Measurements from ENCODE around the gene SCARF1.

The SCARF1 gene

DNA sequence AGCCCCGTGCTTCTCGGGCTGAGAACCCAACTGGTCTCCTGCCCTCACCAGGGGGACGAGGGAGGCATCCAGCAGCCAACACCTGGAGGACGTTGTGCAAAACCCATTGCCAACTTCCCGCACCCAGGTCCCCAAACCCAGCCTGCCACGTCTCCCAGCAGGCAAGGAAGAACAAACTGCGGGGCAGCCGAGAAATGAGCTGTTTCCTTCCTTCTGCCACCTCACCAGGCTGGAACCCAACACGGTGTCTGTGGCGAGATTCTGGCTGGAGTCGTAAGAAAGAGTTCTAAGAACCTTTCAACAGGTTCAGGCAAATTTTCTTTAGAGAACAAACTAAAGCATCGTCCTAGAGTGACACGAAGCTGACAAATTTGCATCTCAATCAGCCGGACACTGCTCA lies 20.5 kb downstream of the SCARF1 start:
- no peak for TF ChIP-seq ZFX (IDR thresholded peaks at IDR 0.05)
- TF ChIP-seq, protein P1, sequence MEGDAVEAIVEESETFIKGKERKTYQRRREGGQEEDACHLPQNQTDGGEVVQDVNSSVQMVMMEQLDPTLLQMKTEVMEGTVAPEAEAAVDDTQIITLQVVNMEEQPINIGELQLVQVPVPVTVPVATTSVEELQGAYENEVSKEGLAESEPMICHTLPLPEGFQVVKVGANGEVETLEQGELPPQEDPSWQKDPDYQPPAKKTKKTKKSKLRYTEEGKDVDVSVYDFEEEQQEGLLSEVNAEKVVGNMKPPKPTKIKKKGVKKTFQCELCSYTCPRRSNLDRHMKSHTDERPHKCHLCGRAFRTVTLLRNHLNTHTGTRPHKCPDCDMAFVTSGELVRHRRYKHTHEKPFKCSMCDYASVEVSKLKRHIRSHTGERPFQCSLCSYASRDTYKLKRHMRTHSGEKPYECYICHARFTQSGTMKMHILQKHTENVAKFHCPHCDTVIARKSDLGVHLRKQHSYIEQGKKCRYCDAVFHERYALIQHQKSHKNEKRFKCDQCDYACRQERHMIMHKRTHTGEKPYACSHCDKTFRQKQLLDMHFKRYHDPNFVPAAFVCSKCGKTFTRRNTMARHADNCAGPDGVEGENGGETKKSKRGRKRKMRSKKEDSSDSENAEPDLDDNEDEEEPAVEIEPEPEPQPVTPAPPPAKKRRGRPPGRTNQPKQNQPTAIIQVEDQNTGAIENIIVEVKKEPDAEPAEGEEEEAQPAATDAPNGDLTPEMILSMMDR (conservative IDR thresholded peaks at IDR 0.05), result no peak

DNA sequence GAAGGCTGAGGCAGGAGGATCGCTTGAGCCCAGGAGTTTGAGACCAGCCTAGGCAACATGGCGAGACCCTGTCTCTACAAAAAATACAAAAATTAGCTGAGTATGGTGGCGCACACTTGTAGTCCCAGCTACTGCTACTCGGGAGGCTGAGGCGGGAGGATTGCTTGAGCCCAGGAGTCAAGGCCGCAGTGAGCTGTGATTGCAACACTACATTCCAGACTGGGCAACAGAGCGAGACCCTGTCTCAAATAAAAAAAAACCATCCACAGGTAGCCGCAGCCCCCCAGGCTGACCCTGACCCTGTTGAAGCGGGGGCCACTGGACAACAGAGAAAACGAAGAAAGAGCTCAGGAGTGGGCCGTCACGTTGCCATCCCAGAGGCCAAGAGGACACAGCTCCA lies 20.9 kb downstream of the SCARF1 start:
- TF ChIP-seq, protein P1 (conservative IDR thresholded peaks at IDR 0.05), result no peak
- no peak overlapping the region for H3K27ac ChIP-seq

More for the DNA sequence above, 20.5 kb downstream of the SCARF1 start:
- no peak overlapping the region for H3K27ac ChIP-seq

DNA sequence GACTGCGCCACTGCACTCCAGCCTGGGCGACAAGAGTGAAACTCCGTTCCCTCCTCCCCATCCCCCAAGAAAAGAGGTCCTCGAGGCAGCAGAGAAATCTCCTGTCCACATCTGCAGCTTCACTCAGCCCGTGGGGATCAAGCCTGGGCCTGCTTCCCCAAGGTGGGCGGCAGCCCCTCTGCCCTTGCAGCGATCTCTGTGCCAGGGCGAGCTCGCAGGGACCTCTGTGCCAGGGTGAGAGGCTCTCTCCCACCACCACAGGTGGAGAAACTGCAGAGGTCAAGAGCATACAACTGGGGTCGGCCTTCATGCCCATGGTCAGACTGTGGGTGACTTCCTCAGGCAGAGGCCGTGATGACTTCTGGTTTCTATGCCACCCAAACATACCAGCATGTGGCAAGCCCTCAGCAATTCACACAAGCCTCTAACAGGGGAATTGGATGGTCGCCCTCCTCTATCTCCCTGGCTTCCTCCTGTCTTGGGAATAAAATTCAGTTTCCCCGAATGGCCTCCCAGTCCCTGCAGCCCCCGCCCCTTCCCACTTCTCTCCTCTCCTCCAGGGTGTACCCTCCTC lies 22.4 kb downstream of the SCARF1 start:
- TF ChIP-seq, protein P1 (conservative IDR thresholded peaks at IDR 0.05), result no peak
- no peak for TF ChIP-seq ZFX (IDR thresholded peaks at IDR 0.05)
- H3K27ac ChIP-seq, result no peak overlapping the region

DNA sequence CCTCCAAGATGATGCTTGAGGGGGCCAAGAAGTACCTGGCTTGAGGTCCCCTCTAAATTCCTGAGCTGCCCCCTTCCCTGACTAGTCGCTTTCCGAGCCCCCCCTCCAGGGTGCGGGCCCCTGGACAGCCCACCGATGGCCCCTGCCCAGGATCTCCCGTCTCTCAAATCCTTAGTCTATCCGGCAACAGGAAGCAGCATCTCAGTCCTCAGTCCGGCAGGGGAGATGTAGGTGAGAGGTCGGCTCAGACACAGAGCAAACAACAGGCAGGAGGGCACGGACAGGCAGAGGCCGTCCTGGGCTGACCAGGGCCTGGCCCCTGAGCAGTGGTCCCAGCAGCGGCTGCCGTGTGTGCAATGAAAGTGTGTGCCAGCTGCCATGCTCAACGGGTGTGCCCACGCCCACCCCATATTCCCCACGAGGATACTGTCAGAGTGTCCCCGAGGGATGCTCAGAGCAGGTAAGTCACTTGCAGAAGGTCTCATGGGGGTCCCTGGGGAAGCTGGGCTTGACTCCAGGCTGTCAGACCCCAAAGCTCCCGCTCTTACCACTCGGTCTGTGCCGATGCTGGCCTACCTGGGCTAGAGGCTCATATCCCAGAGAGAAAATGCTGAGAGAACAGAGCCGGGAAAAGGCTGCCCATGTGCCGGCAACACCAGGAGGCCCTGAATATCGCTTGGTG lies 24.1 kb downstream of the SCARF1 start:
- TF ChIP-seq ZFX (IDR thresholded peaks at IDR 0.05), result no peak
- TF ChIP-seq, protein P1 (conservative IDR thresholded peaks at IDR 0.05), result no peak
- H3K27ac ChIP-seq, result no peak overlapping the region

DNA sequence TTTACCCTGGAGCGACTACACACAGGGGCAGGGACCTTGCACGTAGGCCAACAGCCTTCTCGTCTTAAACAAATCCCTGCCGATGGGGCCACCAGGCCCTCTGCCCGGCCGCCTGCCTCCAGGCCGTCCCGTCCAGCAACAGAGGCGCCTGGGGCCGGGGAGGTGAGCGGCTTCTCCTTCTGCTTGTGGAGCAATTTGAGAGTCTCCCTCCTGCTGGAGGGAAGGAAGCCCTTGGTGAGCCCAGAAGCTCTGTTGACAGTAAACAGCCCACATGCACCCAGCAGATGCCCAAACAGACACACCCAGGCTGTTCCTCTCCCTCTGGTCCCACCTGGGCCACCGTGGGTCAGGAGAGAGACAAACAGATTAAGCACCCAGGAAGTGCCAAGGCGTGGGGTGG lies 25.0 kb downstream of the SCARF1 start:
- no peak for TF ChIP-seq ZFX (IDR thresholded peaks at IDR 0.05)
- TF ChIP-seq, protein P1 (conservative IDR thresholded peaks at IDR 0.05), result no peak
- H3K27ac ChIP-seq, result no peak overlapping the region

DNA sequence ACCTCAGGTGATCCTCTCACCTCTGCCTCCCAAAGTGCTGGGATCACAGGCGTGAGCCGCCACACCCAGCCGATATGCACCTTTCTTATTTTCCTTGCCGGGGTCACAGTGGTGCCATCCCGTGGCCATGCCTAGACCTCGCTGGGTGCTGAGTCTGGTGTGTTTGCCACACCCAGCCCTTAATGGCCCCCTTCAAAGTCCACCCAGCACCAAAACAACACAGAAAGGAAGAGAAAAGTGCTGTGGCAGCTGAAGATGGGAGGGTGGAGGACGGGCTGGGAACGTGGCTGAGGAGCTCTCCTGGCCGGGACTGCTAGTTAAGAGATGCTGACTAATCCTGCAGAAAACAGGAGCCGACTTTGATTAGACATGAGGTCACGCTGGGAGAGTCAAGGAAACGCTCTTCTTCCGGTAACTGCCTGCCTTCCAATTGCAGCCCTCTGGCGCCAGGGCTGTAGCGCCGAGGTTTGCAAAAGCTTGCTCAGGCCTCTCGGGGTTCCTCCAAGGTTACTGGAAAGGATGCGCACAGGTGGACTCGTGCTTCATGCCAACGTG lies 27.8 kb downstream of the SCARF1 start:
- TF ChIP-seq, protein P1 (conservative IDR thresholded peaks at IDR 0.05), result no peak
- TF ChIP-seq ZFX (IDR thresholded peaks at IDR 0.05), result no peak
- no peak overlapping the region for H3K27ac ChIP-seq

DNA sequence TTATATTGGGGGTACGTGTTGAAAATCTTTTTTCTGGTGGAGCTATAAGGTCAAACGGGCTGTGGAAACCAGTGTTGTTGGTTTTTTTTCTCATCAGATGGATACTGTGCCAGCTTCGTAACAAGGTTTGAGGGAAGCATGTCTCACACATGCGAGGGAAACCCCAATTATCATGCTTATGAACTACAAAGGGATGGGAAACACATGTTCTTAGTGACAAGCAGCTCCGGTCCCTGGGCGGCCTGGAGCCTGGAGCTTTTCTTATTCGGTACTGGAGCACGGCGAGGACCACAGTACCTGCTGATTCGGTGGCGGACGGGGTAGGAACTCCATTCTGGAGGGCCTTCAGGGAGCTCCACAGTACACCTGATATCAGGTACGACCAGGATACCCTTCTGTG lies 29.4 kb downstream of the SCARF1 start:
- no peak for TF ChIP-seq ZFX (IDR thresholded peaks at IDR 0.05)
- TF ChIP-seq, protein P1 (conservative IDR thresholded peaks at IDR 0.05), result no peak
- no peak overlapping the region for H3K27ac ChIP-seq
